Measurements from ENCODE around the gene BMPR1A. TPM values are rescaled to one million over a fixed set of nuclear protein-coding genes. Genes with fewer than 3 reads are reported as not detected.

The BMPR1A gene
- total and polyA plus RNA-seq, 2 of the 13 experiments (the other 11 are each of a cell fraction or from before 2014, with no cell fraction given) = 17.8 to 44.2 TPM

DNA sequence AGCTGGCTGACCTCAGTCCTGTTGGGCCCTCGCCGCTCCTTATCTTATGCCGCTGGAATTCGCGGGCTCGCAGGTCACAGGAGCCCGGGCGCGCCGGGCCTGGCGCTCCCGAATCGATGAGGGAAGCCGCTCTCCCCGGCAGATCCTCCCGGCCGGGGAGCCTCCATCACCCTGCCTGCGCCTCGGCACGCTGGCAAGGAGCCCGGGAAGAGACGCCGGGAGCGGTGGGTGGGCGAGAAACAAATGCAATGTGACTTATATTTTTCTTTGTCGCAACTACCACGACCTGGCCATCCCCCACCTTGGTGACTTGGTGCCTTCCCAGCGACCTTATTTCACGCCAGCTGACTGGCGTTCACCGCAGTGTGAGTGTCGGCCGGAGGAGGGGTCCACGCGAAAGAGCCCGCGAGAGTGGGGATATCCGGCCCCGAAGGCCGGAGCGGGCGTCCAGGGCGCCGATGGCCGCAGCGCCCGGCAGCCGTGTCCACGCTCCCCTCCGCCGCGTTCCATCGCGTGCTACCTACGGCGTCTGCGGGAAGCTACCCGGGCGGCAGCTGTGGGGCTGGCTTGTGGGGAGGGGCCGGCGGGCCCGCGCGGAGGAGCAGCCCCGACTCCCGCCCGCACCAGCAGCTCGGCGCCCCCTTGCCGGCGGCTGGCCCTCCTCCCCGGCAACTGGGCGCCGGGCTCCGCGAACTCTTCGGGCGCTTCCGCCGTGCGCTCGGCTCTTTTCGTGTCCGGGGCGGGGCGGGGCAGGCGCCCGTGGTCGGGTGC, 494 bp upstream of the BMPR1A start (continued):
- TF ChIP-seq E2F2 (CRISPR knock-in tag; IDR thresholded peaks at IDR 0.05; ENCODE audit: borderline replicate concordance) (peak; percentile 32; the same call in 1 of the 2 replicates), TBL1XR1 (IDR thresholded peaks at IDR 0.05; ENCODE audit: borderline replicate concordance, low read length, partially characterized antibody) (no peak), ZNF839 (CRISPR knock-in tag; IDR thresholded peaks at IDR 0.05; ENCODE audit: borderline replicate concordance) (peak; percentile 89; the same call in 1 of the 2 replicates), ZNF383 (CRISPR knock-in tag; IDR thresholded peaks at IDR 0.05; ENCODE audit: borderline replicate concordance) (no peak), NFIC (IDR thresholded peaks at IDR 0.05; ENCODE audit: low read length) (0 out of 2 replicates have a peak, but pooled peaks have one; percentile 22), MAX (IDR thresholded peaks at IDR 0.05) (peak; percentile 70), ZNF430 (CRISPR knock-in tag; IDR thresholded peaks at IDR 0.05) (peak; percentile 43; the same call in 1 of the 2 replicates), NFATC3 (CRISPR knock-in tag; IDR thresholded peaks at IDR 0.05) (peak; percentile 85; the same call in 1 of the 2 replicates), ARHGAP35 (CRISPR knock-in tag; IDR thresholded peaks at IDR 0.05; ENCODE audit: borderline replicate concordance) (peak; percentile 18; the same call in 1 of the 2 replicates), ZNF225 (CRISPR knock-in tag; IDR thresholded peaks at IDR 0.05) (peak; percentile 44; the same call in 1 of the 2 replicates), IKZF4 (CRISPR knock-in tag; IDR thresholded peaks at IDR 0.05; ENCODE audit: borderline replicate concordance, low read depth, not compliant biosample characterization) (peak; percentile 34), ZNF432 (CRISPR knock-in tag; IDR thresholded peaks at IDR 0.05; ENCODE audit: borderline replicate concordance) (no peak), NONO (IDR thresholded peaks at IDR 0.05) (no peak), NONO (CRISPR knock-in tag; conservative IDR thresholded peaks at IDR 0.05) (peak; percentile 41; the same call in 1 of the 2 replicates), GZF1 (CRISPR knock-in tag; IDR thresholded peaks at IDR 0.05) (peak; percentile 50; the same call in 1 of the 2 replicates), CCDC6 (CRISPR knock-in tag; IDR thresholded peaks at IDR 0.05) (0 out of 2 replicates have a peak, but pooled peaks have one; percentile 5), ZNF768 (CRISPR knock-in tag; IDR thresholded peaks at IDR 0.05) (0 out of 2 replicates have a peak, but pooled peaks have one; percentile 29), ZNF12 (CRISPR knock-in tag; IDR thresholded peaks at IDR 0.05) (0 out of 2 replicates have a peak, but pooled peaks have one; percentile 28), ZNF773 (CRISPR knock-in tag; IDR thresholded peaks at IDR 0.05; ENCODE audit: borderline replicate concordance) (no peak), ZNF781 (CRISPR knock-in tag; IDR thresholded peaks at IDR 0.05; ENCODE audit: borderline replicate concordance, not compliant biosample characterization) (peak; percentile 68)
- TF ChIP-seq, protein P1, sequence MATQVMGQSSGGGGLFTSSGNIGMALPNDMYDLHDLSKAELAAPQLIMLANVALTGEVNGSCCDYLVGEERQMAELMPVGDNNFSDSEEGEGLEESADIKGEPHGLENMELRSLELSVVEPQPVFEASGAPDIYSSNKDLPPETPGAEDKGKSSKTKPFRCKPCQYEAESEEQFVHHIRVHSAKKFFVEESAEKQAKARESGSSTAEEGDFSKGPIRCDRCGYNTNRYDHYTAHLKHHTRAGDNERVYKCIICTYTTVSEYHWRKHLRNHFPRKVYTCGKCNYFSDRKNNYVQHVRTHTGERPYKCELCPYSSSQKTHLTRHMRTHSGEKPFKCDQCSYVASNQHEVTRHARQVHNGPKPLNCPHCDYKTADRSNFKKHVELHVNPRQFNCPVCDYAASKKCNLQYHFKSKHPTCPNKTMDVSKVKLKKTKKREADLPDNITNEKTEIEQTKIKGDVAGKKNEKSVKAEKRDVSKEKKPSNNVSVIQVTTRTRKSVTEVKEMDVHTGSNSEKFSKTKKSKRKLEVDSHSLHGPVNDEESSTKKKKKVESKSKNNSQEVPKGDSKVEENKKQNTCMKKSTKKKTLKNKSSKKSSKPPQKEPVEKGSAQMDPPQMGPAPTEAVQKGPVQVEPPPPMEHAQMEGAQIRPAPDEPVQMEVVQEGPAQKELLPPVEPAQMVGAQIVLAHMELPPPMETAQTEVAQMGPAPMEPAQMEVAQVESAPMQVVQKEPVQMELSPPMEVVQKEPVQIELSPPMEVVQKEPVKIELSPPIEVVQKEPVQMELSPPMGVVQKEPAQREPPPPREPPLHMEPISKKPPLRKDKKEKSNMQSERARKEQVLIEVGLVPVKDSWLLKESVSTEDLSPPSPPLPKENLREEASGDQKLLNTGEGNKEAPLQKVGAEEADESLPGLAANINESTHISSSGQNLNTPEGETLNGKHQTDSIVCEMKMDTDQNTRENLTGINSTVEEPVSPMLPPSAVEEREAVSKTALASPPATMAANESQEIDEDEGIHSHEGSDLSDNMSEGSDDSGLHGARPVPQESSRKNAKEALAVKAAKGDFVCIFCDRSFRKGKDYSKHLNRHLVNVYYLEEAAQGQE (IDR thresholded peaks at IDR 0.05; ENCODE audit: borderline replicate concordance in 1 of 2, low read depth in 1 of 2, low read length in 2 of 2) = no peak
- TF ChIP-seq, protein P2, sequence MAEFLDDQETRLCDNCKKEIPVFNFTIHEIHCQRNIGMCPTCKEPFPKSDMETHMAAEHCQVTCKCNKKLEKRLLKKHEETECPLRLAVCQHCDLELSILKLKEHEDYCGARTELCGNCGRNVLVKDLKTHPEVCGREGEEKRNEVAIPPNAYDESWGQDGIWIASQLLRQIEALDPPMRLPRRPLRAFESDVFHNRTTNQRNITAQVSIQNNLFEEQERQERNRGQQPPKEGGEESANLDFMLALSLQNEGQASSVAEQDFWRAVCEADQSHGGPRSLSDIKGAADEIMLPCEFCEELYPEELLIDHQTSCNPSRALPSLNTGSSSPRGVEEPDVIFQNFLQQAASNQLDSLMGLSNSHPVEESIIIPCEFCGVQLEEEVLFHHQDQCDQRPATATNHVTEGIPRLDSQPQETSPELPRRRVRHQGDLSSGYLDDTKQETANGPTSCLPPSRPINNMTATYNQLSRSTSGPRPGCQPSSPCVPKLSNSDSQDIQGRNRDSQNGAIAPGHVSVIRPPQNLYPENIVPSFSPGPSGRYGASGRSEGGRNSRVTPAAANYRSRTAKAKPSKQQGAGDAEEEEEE (CRISPR knock-in tag; IDR thresholded peaks at IDR 0.05; ENCODE audit: borderline replicate concordance) = no peak

Data from HepG2 (cell line).